Measurements from ENCODE around the gene ARHGAP18. TPM values are rescaled to one million over a fixed set of nuclear protein-coding genes. Genes with fewer than 3 reads are reported as not detected.

Gene ARHGAP18
- total RNA-seq, 4 donors from 2014 or later, result 2.8 to 9.0 (median 7.1) TPM

DNA sequence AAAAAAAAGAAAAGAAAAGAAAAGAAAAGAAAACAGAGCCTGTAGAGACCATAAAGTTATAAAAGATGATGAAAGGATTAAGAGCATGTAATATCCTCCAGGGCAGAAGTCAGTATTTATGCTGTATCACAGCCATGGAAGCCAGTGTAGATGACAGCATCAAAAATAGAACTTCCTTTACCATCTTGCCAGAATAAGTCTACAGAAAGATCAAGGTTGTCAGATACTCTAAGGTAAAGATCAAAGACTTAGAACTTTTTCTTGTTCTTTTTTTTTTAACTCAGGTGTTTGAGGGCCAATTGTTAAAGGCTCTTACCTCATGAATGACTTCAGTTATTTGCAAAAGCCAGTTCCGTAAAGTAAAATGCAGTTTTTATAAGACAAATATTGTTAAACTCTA is 54.6 kb downstream of the ARHGAP18 start:
- no peaks in the 10 kb centered on the region for H3K27me3 ChIP-seq
- no peaks in the 10 kb centered on the region for H3K36me3 ChIP-seq
- no peaks in the 10 kb centered on the region for H3K4me1 ChIP-seq
- H3K9me3 ChIP-seq, result no peaks in the 10 kb centered on the region
- H3K27ac ChIP-seq, result no peak overlapping the region
- intact Hi-C loops (cut with DNase I), result no loop called here
- TF ChIP-seq, protein P1, sequence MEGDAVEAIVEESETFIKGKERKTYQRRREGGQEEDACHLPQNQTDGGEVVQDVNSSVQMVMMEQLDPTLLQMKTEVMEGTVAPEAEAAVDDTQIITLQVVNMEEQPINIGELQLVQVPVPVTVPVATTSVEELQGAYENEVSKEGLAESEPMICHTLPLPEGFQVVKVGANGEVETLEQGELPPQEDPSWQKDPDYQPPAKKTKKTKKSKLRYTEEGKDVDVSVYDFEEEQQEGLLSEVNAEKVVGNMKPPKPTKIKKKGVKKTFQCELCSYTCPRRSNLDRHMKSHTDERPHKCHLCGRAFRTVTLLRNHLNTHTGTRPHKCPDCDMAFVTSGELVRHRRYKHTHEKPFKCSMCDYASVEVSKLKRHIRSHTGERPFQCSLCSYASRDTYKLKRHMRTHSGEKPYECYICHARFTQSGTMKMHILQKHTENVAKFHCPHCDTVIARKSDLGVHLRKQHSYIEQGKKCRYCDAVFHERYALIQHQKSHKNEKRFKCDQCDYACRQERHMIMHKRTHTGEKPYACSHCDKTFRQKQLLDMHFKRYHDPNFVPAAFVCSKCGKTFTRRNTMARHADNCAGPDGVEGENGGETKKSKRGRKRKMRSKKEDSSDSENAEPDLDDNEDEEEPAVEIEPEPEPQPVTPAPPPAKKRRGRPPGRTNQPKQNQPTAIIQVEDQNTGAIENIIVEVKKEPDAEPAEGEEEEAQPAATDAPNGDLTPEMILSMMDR (IDR thresholded peaks at IDR 0.05), result no peak
- TF ChIP-seq POLR2A (IDR thresholded peaks at IDR 0.05), result no peak
- no peak overlapping the region for H3K4me3 ChIP-seq
- no peak for DNase-seq
- WGBS, 2 donors, result 87 to 88% methylated on average over 1 of the region's 1 CpG

DNA sequence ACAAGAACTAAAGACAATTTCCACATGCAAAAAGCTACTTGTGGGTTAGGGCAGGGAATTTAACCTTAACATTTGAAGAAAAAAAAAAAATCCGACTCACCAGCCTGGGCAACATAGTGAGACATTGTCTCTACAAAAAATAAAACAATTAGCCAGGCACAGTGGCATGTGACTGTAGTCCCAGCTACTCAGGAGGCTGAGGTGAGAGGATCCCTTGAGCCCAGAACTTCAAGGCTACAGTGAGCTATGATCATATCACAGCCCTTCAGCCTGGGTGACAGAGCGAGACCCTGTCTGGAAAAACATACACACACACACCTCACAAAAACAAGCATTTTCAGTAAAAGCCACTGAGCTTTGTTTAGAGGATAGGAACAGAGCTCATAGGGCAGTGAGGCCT is 56.2 kb downstream of the ARHGAP18 start:
- Histone ChIP-seq H3K27me3 (no peaks in the 10 kb centered on the region), H3K4me1 (no peaks in the 10 kb centered on the region), H3K36me3 (no peaks in the 10 kb centered on the region), H3K9me3 (no peaks in the 10 kb centered on the region), H3K4me3 (no peak overlapping the region), H3K27ac (no peak overlapping the region)
- intact Hi-C loops (cut with DNase I), result no loop called here
- no peak for TF ChIP-seq POLR2A (IDR thresholded peaks at IDR 0.05)
- TF ChIP-seq, protein P1 (IDR thresholded peaks at IDR 0.05), result no peak
- WGBS, 2 donors, result 83 to 97% methylated on average over 2 of the region's 2 CpGs
- no peak for DNase-seq

DNA sequence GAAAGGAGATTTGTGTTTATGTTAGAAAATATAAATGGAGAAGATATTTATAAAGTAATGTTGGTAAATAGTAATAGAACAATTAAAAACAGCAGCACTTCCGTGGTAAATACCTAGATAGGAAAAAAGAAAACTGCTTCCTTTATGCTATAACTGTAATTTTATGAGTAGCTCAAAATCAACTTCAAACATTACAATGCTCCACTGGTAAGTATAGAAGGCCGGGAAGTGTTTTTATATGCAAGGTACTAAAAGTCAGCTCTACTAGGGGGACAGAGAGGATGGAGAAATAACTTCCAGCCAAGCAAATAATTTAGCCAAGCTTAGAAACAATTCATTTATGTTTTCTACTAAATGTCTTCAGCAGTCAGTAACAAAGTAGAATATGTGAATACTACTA is 56.7 kb downstream of the ARHGAP18 start:
- H3K4me1 ChIP-seq, result no peaks in the 10 kb centered on the region

DNA sequence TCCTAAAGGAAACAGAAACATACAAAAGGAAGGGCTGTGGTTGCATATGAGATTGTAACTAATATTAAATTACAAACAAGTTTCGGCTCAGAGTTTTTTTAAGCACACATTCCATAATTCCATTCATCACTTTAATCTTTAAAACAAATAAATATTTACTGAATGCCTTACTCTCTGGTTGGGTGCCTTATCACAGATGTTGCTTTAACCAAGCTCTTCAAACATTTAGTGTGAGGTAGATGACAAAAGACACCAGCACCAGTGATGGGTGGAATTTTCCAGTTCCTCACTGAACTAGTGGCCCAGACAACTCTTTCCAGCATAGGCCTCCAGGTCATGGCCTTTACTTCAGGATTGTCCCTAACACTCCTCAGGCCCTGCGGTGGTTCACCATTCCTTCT is 58.7 kb downstream of the ARHGAP18 start:
- H3K36me3 ChIP-seq, result no peaks in the 10 kb centered on the region
- no peak for DNase-seq
- intact Hi-C loops (cut with DNase I), result no loop called here
- peaks cover 0 to 1% (median 0%) of the 10 kb centered on the region in 3 donors for H3K4me1 ChIP-seq
- TF ChIP-seq, protein P1 (IDR thresholded peaks at IDR 0.05), result no peak
- TF ChIP-seq POLR2A (IDR thresholded peaks at IDR 0.05), result no peak
- H3K27ac ChIP-seq, result no peak overlapping the region
- no peaks in the 10 kb centered on the region for H3K9me3 ChIP-seq
- WGBS, 2 donors, result 76 to 77% methylated on average over 2 of the region's 2 CpGs
- H3K4me3 ChIP-seq, result no peak overlapping the region
- no peaks in the 10 kb centered on the region for H3K27me3 ChIP-seq

More for the DNA sequence above, 56.7 kb downstream of the ARHGAP18 start:
- H3K9me3 ChIP-seq, result no peaks in the 10 kb centered on the region
- no peak overlapping the region for H3K27ac ChIP-seq
- intact Hi-C loops (cut with DNase I), result no loop called here
- no peaks in the 10 kb centered on the region for H3K36me3 ChIP-seq
- no peak overlapping the region for H3K4me3 ChIP-seq
- no peaks in the 10 kb centered on the region for H3K27me3 ChIP-seq
- WGBS, 2 donors, result 73 to 79% methylated on average over 2 of the region's 2 CpGs
- DNase-seq, result no peak
- TF ChIP-seq POLR2A (IDR thresholded peaks at IDR 0.05), result no peak
- TF ChIP-seq, protein P1 (IDR thresholded peaks at IDR 0.05), result no peak

DNA sequence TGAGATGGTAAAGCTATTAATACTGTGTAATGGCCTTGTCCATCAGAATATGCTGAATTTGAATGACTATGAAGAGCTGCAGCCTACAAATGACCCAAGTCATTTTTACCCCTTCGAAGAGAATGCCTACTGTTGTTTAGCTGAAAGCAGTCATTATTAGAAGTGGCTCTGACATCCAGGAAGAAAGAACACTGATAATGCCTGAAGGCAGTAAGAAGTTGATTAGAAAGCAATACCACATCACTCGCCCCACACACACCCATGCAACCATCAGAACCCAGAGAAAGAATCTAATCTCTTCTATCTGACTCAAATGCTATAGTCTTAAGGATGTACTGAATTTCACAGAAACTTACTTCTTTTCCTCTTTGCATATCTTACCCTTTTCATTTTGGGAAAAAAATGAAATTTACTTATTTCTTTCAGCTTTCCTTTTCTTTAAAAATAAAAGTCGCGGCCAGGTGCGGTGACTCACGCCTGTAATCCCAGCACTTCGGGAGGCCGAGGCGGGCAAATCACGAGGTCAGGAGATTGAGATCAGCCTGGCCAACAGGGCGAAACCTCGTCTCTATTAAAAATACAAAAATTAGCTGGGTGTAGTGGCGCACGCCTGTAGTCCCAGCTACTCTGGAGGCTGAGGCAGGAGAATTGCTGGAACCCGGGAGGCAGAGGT is 61.0 kb downstream of the ARHGAP18 start:
- WGBS, 2 donors, result 85 to 86% methylated on average over 7 to 10 of the region's 15 CpGs
- TF ChIP-seq, protein P1 (IDR thresholded peaks at IDR 0.05), result no peak
- no peak for TF ChIP-seq POLR2A (IDR thresholded peaks at IDR 0.05)
- Histone ChIP-seq H3K27me3 (no peaks in the 10 kb centered on the region), H3K9me3 (no peaks in the 10 kb centered on the region), H3K4me1 (peaks cover 4 to 24% (median 9%) of the 10 kb centered on the region in 3 donors), H3K36me3 (no peaks in the 10 kb centered on the region), H3K4me3 (no peak overlapping the region), H3K27ac (no peak overlapping the region)
- DNase-seq, result no peak
- intact Hi-C loops (cut with DNase I), result no loop called here
